Thoracic aorta (tissue), 2 donors: Measurements from ENCODE around the gene OPRD1. TPM values are rescaled to one million over a fixed set of nuclear protein-coding genes. Genes with fewer than 3 reads are reported as not detected.

ENCODE experiments used
- ATAC-seq: fragments of 150-250 bp; one replicate; pipeline ENCODE4 v1.8.0; 2017; ENCODE audit warnings: low read depth; ENCODE audit not compliant: insufficient number of reproducible peaks, low FRiP score
- DNase-seq: peaks from one replicate; pipeline ENCODE4 v3.0.0-alpha.2; 2020; ENCODE audit warnings: low spot score
- H3K27ac ChIP-seq, 2 donors: fragments of 200-600 bp; sonication (generic); 1 replicate in 1 of 2; 2 replicates in 1 of 2; pipeline ENCODE4 v1.5.1; 2016; ENCODE audit warnings: mild to moderate bottlenecking in 2 of 2, moderate library complexity in 2 of 2
- H3K27me3 ChIP-seq: fragments of 200-600 bp; sonication (generic); replicated peaks from 2 replicates; pipeline ENCODE4 v1.6.0; 2016; ENCODE audit warnings: mild to moderate bottlenecking; ENCODE audit not compliant: insufficient read depth
- H3K36me3 ChIP-seq: fragments of 200-600 bp; sonication (generic); one replicate; pipeline ENCODE4 v1.5.1; 2016
- H3K4me1 ChIP-seq, 2 donors: fragments of 200-600 bp; sonication (generic); 1 replicate in 1 of 2; 2 replicates in 1 of 2; pipeline versions ENCODE4 v1.5.1 to v1.6.0; 2016; ENCODE audit warnings: low read depth in 2 of 2, mild to moderate bottlenecking in 1 of 2; ENCODE audit not compliant: control insufficient read depth in 1 of 2
- H3K4me3 ChIP-seq: fragments of 200-600 bp; sonication (generic); 2 replicates; pipeline ENCODE4 v1.5.1; 2016; ENCODE audit warnings: mild to moderate bottlenecking
- H3K9me3 ChIP-seq: fragments of 200-600 bp; sonication (generic); 2 replicates; pipeline ENCODE4 v1.5.1; 2016
- CTCF ChIP-seq: fragments of 200-600 bp; sonication (generic); IDR thresholded peaks from one replicate; pipeline ENCODE4 v1.5.1; 2019; ENCODE audit warnings: antibody characterized with exemption
- total RNA-seq, 2 donors: library from RNA; depleted of rRNA; stranded (reverse); fragments of >200 nt; gene quantifications; one replicate each; pipeline versions ENCODE4 v1.1.0 to v1.2.3, GENCODE V29; 2016

The OPRD1 gene
- total RNA-seq, 2 donors from 2014 or later: not detected

DNA sequence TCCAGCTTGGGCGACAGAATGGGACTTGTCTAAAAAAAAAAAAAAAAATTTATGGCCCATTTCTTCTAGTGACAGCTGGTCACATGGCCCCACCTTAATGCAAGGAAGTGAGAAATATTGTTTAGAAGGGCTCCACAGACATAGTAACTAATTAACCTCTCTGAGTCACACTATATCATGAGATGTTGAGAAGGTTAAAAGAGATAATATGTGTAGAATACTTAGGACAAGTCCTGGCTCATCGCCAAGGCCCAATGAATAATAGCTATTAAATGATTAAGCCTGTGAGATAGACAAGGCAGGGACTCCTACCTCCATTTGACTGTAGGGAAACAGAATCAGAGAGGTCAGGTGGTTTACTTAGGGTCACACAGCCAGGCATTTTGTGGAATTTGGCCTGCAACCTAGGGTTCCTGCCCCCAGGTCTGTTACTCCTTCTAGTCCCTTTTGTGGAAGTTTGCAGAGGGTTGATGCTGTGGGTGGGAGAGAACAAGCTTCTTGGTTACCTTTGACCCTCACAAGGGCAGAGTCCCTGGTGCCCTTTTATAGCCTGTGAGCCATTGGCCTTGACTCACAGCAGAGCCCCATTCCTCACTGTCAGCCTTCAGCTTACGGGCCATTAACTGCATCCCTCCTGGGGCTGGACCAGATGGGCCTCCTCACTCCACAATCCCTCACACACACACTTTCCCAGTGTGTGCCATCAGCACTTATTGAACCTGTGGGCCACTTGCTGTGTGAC, 48.5 kb downstream of the OPRD1 start:
- TF ChIP-seq CTCF: no peak
- no peaks in the 10 kb centered on the region for H3K9me3 ChIP-seq
- H3K27ac ChIP-seq: no peak overlapping the region
- H3K27me3 ChIP-seq: no peaks in the 10 kb centered on the region
- DNase-seq: no peak
- no peaks in the 10 kb centered on the region for H3K36me3 ChIP-seq
- ATAC-seq: no peak
- H3K4me1 ChIP-seq: no peaks in the 10 kb centered on the region
- no peak overlapping the region for H3K4me3 ChIP-seq

- Histone ChIP-seq H3K4me3 (no peak overlapping the region), H3K36me3 (no peaks in the 10 kb centered on the region), H3K27ac (no peak overlapping the region), H3K27me3 (no peaks in the 10 kb centered on the region), H3K4me1 (no peaks in the 10 kb centered on the region), H3K9me3 (no peaks in the 10 kb centered on the region)
- ATAC-seq (no peak), DNase-seq (no peak)
- TF ChIP-seq CTCF: no peak
Measured at GRCh38 chr1:28862571-28863403, 50.8 kb downstream of the OPRD1 start.

GRCh38 chr1:28864695-28865094, 52.7 kb downstream of the OPRD1 start:
- H3K36me3 ChIP-seq: no peaks in the 10 kb centered on the region
- no peak for TF ChIP-seq CTCF

DNA sequence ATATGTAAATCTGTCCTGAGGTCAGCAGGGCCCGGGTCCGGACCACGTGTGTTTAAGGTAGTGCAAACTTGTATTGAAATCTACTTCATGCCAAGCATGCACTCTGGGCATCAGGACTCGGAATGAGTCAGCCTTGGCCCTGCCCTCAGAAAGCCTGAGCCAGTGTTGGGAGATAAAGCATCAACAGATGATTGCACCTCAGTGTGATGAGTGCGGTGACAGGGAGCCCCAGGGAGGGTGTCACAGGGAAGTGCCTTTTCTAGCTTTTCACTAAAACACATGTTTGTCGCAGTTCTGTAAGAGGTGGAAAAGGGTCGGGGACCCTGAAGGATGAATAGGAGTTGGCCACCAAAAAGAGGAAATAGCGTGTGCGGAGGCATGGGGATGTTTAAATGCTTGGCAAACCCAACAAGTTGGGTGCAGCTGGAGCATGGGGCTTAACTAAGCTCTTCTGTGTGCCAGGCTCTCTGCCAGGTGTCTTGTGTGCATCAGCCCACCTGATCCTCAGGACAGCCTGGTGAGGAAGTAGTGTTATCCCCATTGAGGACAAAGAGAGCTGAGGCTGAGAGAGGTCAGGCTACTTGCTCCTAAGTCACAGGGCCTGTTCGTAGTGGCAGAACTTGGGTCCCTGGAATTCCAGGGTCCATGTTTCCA, 54.2 kb downstream of the OPRD1 start:
- H3K4me1 ChIP-seq: no peaks in the 10 kb centered on the region
- DNase-seq (no peak), ATAC-seq (no peak)
- H3K9me3 ChIP-seq: no peaks in the 10 kb centered on the region
- H3K27ac ChIP-seq: no peak overlapping the region
- no peak for TF ChIP-seq CTCF
- H3K4me3 ChIP-seq: no peak overlapping the region
- H3K27me3 ChIP-seq: no peaks in the 10 kb centered on the region
- H3K36me3 ChIP-seq: no peaks in the 10 kb centered on the region

More at GRCh38 chr1:28864695-28865094, 52.7 kb downstream of the OPRD1 start:
- Histone ChIP-seq H3K4me1 (no peaks in the 10 kb centered on the region), H3K27me3 (no peaks in the 10 kb centered on the region), H3K4me3 (no peak overlapping the region), H3K27ac (no peak overlapping the region), H3K9me3 (no peaks in the 10 kb centered on the region)
- DNase-seq: no peak
- no peak for ATAC-seq

DNA sequence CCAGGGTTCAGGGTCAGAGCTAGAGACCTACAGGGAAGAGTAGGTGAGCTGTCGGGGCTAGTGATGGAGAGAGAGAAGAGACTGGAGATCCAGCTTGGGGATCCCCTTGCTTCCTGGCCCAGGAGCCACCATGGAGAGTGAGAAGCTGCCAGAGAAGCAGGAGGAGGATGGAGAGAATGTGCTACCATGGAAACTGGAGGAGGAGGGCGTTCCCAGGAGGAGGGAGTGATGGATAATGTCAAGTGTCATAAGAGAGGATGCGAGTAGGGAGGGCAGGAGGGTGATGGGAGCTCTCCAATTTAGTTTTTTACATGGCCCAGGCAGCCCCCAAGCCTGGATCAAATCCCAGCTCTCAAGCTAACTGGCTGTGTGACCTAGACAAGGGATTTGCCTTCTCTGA, 55.9 kb downstream of the OPRD1 start:
- Histone ChIP-seq H3K9me3 (no peaks in the 10 kb centered on the region), H3K36me3 (no peaks in the 10 kb centered on the region), H3K4me1 (no peaks in the 10 kb centered on the region), H3K27ac (no peak overlapping the region), H3K27me3 (no peaks in the 10 kb centered on the region), H3K4me3 (no peak overlapping the region)
- DNase-seq (no peak), ATAC-seq (no peak)
- TF ChIP-seq CTCF: no peak
